ENCODE measurements around the gene SHISA7. TPM values are rescaled to one million over a fixed set of nuclear protein-coding genes. Genes with fewer than 3 reads are reported as not detected.
"Not testable (repeated sequence)": the region's sequence is repeated elsewhere in the genome, so short reads cannot be mapped to it uniquely, and the experiment has no call there.

The SHISA7 gene
- total and polyA plus RNA-seq, 4 donors, result 1.6 TPM; not detected in 3

GRCh38 chr19:55410168-55410567 lies 32.9 kb downstream of the SHISA7 start:
- Histone ChIP-seq H3K9ac (ENCODE audit: low read depth in 1 of 2, low read length in 2 of 2) (no peak overlapping the region), H3K9me3 (ENCODE audit: control insufficient read depth in 4 of 4, low read length in 3 of 4) (no peaks in the 10 kb centered on the region), H3K27ac (ENCODE audit: low read depth in 1 of 2, low read length in 2 of 2) (no peak overlapping the region), H3K4me3 (ENCODE audit: low read depth in 1 of 3, low read length in 3 of 3) (no peak overlapping the region), H3K36me3 (ENCODE audit: control insufficient read depth in 4 of 4, insufficient read depth in 3 of 4, low read depth in 1 of 4, low read length in 3 of 4) (peaks cover 0 to 2% (median 0%) of the 10 kb centered on the region in 4 donors), H3K4me1 (ENCODE audit: control insufficient read depth in 4 of 4, insufficient read depth in 4 of 4, low read length in 3 of 4) (peaks cover 0 to 4% (median 2%) of the 10 kb centered on the region in 4 donors), H3K27me3 (ENCODE audit: control insufficient read depth in 4 of 4, insufficient read depth in 4 of 4, low read length in 3 of 4) (no peaks in the 10 kb centered on the region)
- DNase-seq (ENCODE audit: low spot score), result no peak
- 89% methylated on average over 2 of the region's 2 CpGs for WGBS
- no peak for TF ChIP-seq GABPA (IDR thresholded peaks at IDR 0.05 in 1 of 2, conservative IDR thresholded peaks at IDR 0.05 in 1 of 2)
- no peak for TF ChIP-seq NR2F2 (IDR thresholded peaks at IDR 0.05)
- TF ChIP-seq FOXA2 (IDR thresholded peaks at IDR 0.05), result no peak
- no peak for TF ChIP-seq JUND (IDR thresholded peaks at IDR 0.05)
- no peak for TF ChIP-seq HNF4A (conservative IDR thresholded peaks at IDR 0.05)
- no peak for TF ChIP-seq REST (IDR thresholded peaks at IDR 0.05)
- no peak for TF ChIP-seq EGR1 (IDR thresholded peaks at IDR 0.05; ENCODE audit: low read depth in 2 of 2)
- no peak for TF ChIP-seq MAX (IDR thresholded peaks at IDR 0.05)
- TF ChIP-seq ZBTB33 (IDR thresholded peaks at IDR 0.05), result no peak
- TF ChIP-seq HNF4G (IDR thresholded peaks at IDR 0.05), result no peak
- no peak for TF ChIP-seq TAF1 (conservative IDR thresholded peaks at IDR 0.05)
- no peak for TF ChIP-seq SP1 (IDR thresholded peaks at IDR 0.05)
- no peak for TF ChIP-seq YY1 (IDR thresholded peaks at IDR 0.05)
- no peak for TF ChIP-seq RXRA (IDR thresholded peaks at IDR 0.05)

GRCh38 chr19:55409179-55409578 lies 33.9 kb downstream of the SHISA7 start:
- WGBS, result 96% methylated on average over 8 of the region's 8 CpGs

GRCh38 chr19:55408533-55408872 lies 34.6 kb downstream of the SHISA7 start:
- H3K9ac ChIP-seq (ENCODE audit: low read depth in 1 of 2, low read length in 2 of 2), result no peak overlapping the region
- WGBS, result 69% methylated on average over 9 of the region's 9 CpGs
- H3K27ac ChIP-seq (ENCODE audit: low read depth in 1 of 2, low read length in 2 of 2), result peak overlapping the region; percentile 62 to 96
- no peaks in the 10 kb centered on the region for H3K27me3 ChIP-seq (ENCODE audit: control insufficient read depth in 4 of 4, insufficient read depth in 4 of 4, low read length in 3 of 4)
- no peak for DNase-seq (ENCODE audit: low spot score)
- peaks cover 0 to 4% (median 2%) of the 10 kb centered on the region in 4 donors for H3K36me3 ChIP-seq (ENCODE audit: control insufficient read depth in 4 of 4, insufficient read depth in 3 of 4, low read depth in 1 of 4, low read length in 3 of 4)
- no peaks in the 10 kb centered on the region for H3K9me3 ChIP-seq (ENCODE audit: control insufficient read depth in 4 of 4, low read length in 3 of 4)
- peak overlapping the region; percentile 2 to 49 (median 24) for H3K4me3 ChIP-seq (ENCODE audit: low read depth in 1 of 3, low read length in 3 of 3)
- TF ChIP-seq RXRA (IDR thresholded peaks at IDR 0.05) (peak in 1 of 2 donors; percentile 3), JUND (IDR thresholded peaks at IDR 0.05) (no peak)
- H3K4me1 ChIP-seq (ENCODE audit: control insufficient read depth in 4 of 4, insufficient read depth in 4 of 4, low read length in 3 of 4), result peaks cover 0 to 4% (median 2%) of the 10 kb centered on the region in 4 donors

More at GRCh38 chr19:55409179-55409578, 33.9 kb downstream of the SHISA7 start:
- H3K27ac ChIP-seq (ENCODE audit: low read depth in 1 of 2, low read length in 2 of 2); H3K27me3 ChIP-seq (ENCODE audit: control insufficient read depth in 4 of 4, insufficient read depth in 4 of 4, low read length in 3 of 4); DNase-seq (ENCODE audit: low spot score); H3K9ac ChIP-seq (ENCODE audit: low read depth in 1 of 2, low read length in 2 of 2); H3K9me3 ChIP-seq (ENCODE audit: control insufficient read depth in 4 of 4, low read length in 3 of 4); H3K36me3 ChIP-seq (ENCODE audit: control insufficient read depth in 4 of 4, insufficient read depth in 3 of 4, low read depth in 1 of 4, low read length in 3 of 4); H3K4me3 ChIP-seq (ENCODE audit: low read depth in 1 of 3, low read length in 3 of 3); H3K4me1 ChIP-seq (ENCODE audit: control insufficient read depth in 4 of 4, insufficient read depth in 4 of 4, low read length in 3 of 4): not testable (repeated sequence)
